GM04503 (cell line): Measurements from ENCODE around the gene ZFHX3.

Experiments
- DNase-seq: peaks from one replicate; pipeline ENCODE4 v3.0.0-alpha.2; 2012; ENCODE audit warnings: low read depth

Gene ZFHX3

DNA sequence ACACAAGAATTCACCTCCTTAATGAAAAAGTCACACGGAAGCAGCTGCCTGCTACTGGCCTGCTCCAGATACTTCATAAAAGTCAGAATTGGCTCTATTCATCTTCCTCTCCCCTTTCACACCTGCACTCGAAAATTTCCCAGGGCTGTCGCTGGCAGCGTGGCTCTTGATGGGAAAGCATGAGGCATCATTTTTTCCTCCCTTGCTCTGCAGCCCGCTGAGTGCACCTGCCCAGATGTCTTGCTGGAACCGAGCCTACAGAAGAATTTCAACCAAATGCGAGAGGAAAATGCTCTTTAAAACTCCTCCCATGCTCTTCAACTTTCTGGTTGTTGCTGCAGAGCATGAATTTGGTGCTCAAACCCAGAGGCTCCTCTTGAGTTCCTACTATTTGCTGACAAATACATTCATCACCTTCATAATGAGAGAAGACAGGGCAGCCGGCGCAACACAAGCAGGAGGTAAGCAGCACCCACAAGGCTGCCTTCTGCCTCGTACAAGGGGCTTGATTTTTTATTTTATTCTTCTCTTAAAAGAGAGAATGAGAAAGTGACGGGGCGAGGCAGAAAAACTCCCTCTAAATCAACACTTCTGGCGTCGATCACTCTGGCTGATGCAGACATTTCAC lies 146.8 kb downstream of the ZFHX3 start:
- DNase-seq = no peak

DNA sequence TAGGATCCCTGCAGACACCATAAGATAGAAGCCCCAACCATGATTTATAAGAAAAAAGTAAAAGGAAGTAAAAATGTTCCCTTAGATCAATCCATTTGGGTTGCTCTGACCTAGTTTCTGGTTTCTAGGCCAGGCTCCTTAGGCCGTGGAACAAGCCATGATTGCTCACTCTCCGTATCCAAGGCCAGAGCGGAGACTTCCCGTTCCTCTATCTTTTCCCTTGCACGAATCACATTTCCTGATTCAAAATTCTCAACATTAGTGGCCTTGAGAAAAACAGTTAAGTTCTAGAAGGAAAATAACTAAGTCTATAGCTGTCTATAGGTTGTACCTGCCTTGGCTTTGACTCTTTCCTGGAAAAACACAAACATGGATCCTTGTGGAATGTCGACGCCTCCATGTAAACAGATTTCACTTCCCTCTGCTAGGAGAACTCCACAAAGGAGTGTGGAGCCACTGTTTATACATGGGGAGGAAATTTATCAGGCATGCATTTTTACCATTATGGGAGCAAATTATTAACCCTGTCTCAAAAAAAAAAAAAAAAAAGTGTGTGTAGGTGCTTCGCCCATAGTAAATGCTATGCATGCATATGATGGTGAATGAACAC lies 149.6 kb downstream of the ZFHX3 start:
- no peak for DNase-seq

DNA sequence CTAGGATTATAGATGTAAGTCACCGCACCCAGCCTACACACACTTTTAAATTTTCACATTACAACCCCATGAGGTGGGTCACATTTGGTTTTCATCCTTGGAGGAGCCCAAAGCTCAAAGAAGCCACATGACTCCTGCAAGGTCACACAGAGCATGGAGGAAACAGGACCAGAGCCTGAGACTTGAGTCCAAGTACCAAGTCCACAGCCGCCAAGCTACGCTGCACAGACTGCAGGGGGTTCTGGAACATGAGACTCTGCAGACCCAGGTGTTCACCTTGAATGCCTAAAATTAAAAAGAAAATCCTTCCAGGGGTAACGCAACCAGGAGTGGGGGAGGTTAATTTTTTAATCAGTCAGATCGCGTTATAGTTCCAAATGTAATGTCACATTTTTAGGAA lies 150.2 kb downstream of the ZFHX3 start:
- no peak for DNase-seq

DNA sequence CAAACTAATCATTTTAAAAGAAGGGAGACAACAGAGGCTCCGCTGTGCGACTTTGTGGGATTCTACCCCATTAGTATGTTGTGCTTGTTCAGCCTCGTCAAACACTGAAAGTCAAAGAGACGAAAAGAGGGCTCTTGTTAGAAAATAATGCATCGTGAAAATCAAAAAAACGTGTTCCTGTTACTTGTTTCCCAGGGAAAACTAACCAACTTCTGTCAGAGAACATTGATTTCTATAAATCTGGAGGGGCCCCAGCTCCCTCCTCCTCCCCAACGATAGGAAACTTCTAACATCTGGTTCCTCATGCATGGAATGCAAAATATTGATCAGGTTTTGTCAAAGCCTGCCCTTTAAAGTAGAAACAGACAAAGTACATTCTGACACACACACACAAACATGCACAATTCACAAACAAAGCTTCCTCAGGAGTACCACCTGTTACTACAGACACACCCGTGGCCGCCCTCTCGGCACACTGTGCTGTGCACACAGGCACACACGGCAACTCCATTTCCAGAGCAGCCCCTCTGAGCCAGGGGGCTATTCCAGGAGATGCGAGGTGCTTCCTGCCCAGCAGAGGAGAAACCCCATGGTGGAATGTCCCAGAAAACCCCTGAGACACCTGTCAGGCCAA lies 151.3 kb downstream of the ZFHX3 start:
- no peak for DNase-seq

DNA sequence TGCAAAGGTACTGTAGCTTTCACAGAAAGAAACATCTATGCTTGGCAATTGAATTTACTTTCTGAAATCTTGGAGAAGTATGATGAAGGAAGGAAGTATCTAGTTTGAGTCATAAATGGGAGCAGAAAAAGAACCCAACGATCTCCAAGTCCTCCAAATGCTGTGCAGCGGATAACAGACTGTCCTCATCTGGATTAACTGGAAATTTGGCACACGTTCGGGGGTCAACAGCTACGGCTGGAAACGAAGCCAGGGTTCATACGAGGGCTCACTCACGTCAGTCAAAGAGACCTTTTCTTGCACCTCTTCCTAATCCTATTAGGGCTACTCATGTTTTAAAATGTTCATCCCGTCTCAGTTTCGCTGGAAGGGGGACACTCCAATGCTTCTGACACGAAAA lies 152.0 kb downstream of the ZFHX3 start:
- no peak for DNase-seq

DNA sequence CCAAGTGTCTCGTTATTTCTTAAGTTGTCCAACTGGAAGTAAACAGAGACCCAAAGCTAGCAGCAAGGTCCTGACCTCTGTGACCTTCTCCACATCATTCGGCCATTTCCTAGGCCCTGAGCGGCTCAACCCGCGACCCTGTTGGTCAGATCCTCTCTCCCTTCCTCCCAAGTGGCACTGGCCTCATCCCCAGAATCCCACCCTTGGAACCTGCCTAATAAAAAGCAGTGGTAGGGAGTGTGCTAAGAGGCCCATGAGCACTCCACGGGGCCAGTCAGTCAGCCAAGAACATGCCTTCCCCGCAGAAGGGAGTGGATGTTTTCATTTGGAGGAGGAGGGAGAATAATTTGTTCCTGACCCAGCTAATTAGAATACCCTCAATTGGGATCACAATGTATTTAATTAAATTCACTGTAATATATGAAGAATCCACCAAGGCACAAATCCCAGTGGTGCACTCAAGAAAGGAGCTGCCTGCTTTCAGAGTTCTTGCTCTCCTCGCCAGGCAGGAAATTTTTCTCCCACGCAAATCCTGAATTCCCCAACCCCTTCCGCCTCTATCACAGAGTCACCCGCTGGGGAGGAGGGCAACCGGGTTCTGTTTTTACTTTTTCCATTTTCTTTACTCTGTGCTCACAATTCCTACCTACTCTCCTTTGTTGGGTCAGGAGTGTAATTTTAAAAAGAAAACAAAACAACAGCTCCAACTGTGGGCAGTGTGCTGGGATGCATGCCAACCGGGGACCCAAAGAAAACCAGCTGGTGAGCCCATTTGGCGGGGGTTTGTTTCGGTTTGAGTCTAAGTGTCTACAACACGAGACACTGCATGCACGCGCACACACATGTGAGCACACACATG lies 153.4 kb downstream of the ZFHX3 start:
- DNase-seq = no peak

DNA sequence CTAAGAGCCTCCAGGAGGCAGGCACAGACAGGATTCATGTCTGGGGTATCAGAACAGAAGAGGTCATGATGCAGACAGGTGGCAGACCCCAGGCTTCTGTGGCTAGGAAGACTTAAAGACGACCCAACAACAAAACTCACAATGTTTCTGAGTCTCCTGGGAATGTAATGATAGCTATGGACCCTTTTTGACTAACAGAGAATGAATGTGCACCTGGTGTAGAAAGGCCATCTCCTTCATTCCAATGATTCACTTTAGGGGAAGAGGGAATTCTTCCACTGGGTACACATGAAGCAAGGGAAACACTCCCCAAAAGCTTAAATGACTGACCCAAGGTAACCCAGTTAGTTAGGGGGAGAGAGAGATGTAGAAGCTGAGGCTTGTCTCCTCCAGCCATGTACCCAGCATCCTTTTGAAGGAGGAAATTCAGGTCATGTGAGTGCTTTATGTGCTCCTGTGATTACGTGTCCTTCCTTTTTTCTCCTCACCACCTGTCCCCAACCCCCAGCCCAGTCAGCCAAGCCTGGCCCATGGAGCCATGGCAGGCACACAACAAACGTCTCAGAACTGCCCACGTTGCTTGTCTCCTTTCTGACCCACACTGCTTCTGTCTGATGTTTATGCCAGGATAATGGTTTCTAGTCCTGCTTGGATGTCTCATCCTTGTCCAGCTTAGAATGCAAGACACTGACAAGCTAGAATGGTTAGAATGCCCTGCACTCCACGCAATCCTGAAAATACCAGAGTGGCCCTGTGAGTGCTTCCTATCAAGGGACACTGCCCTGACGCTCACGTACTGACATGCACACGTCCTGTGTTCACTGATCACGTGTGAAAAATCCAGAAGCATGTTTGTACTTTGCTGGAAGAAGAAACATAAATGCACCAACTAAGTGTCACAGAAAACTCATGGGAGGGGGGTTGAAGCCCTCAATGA lies 156.4 kb downstream of the ZFHX3 start:
- DNase-seq = no peak

DNA sequence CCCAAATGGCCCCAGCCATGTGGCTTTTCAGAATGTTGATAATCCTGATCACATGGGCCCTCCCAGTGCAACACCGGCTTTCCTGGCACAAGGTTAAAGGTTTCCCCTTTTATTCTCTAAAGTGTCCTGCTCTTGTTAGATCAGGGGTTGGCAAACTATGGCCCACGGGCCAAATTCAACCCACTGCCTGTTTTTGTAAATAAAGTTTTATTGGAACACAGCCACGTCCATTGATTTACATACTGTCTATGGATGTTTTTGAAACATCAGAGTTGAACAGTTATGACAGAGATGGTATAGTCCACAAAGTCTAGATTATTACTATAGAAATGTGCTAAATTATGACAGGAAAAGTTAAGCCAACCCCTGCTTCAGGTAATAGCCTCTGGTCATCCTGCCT lies 157.3 kb downstream of the ZFHX3 start:
- no peak for DNase-seq

DNA sequence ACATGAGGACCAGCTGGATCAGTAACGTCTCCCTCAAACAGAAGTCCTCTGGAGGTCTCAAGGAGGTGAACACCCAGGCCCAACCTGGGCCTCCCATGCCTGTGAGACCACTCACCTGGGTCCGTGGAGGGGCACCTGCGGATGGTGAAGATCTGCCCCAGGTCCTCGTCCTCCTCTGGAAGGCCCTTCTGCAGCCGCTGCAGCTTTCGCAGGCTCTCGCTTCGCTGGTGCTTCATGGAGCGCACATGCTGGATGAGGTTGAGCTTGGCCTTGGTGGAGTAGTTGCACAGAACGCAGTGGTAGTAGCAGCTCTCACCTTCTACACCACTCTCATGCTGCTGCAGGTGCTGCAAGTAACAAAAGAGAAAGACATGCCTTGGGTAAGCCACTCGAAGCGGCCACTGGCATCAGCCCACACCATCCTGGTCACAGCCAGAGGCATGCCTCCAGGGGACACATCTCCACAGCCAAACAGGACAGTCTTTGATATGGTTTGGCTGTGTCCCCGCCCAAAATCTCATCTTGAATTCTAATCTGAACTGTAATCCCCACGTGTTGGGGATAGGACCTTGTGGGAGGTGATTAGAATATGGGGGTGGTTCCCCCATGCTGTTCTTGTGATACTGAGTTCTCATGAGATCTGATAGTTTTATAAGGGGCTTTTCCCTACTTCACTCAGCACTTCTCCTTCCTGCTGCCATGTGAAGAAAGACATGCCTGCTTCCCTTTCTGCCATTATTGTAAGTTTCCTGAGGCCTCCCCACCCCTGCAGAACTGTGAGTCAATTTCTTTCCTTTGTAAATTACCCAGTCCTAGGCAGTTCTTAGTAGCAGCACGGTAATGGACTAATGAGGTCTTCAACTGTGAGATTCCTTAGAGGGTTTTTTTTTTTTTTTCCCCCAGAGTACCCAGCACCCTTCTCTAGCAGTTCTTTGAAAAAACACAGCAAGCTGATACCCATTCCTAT lies 158.0 kb downstream of the ZFHX3 start:
- no peak for DNase-seq

DNA sequence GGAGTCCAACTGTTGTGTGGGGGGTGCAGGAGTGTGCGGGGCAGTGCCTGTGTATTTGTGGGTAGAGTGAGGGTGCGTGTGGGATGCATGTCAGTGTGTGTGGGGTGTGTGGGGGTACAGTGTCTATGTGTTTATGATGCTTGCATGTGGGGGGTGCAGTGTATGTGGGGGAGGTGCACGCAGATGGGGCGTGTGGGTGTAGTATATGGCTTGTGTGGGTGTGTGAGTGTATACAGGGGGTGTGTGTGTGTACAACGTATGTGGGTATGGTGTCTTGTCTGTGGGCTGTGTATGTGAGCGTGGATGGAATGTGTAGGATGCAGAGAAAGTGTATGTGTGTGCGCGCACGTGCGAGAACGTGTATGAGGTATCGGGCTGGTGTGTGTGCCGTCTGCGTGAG lies 160.4 kb downstream of the ZFHX3 start:
- DNase-seq = no peak

DNA sequence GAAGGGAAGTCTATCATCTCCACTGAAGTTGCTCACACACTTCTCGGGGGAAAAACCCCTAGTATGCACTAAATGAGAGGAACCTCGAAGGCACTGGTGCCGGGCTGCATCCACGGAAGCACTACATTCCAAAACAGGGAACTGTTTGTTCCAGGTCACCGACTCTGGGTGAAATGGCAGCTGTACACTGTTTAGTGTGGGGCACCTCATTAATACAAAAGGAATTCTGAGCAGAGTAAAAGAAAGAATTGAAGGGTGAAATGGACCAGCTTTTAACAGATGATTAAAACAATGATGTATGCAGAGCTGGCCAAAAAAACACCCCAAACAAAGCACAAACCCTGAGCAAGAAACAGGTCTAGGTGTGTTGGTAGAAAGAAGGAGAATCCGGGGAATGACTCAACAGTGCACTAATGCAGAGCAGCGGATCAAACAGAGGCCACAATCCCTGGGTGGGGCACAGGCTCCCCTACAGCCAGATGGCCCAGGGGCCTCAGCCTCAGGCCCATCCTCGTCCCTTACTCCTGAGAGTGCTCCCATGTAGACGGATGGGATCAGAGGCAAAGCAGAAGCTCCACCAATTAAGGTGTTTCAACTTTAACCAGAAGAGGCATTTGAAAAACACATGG lies 161.5 kb downstream of the ZFHX3 start:
- no peak for DNase-seq

DNA sequence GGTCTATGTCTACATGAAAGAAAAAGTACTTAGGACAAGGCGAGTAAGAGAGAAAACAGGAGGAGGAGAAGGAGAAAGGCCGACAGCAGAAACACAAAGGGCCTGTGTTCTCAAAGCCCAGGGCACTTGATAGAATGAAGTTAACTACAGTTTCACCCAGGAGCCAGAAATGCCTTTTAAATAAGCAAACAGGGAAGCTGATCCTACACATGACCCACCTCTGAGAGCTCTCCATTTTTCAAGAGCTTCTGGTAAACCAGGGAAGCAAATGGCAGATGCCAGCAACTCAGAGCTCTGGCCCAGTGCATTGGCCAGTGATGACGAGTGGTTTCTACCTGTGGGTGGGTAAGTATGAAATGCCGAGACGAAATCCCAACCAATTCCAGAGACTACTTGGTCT lies 163.4 kb downstream of the ZFHX3 start:
- no peak for DNase-seq

DNA sequence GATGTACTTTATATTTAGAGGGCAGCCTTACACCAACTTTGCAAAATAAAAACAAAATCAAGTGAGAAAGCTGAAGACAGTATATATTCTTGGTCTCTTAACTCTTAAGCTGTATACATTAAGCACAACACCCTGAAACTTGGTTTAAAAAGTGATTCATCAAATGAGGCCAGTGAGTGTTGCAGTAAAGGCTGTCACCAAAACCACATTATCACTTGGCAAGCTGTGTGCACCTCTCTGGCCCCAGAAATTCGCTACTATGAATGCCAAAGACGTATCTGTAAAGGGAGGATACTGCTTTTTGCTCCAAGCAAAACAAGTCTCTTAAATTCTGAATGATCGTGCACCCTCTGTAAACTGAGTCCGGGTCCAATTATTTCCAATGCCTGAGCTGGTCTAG lies 163.9 kb downstream of the ZFHX3 start:
- DNase-seq = no peak

DNA sequence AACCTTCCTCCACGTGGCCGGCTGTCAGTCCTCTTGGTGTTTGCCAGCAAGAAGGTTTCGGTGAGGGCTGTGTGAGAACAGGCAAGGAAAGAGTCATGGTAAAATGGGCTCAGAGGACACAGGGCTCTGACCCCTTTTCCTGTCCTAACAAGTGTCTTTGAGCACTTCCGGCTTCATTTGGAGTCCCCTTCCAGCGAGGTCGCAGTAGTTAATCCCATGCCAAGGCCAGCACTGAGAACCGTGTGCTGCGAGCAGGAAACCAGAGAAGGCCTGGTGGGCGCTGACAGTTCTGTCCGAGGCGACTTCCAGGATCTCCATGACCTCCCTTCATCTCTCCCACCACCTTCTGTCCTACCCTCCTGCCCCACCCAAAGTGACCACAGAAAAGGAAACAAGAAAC lies 168.1 kb downstream of the ZFHX3 start:
- no peak for DNase-seq

DNA sequence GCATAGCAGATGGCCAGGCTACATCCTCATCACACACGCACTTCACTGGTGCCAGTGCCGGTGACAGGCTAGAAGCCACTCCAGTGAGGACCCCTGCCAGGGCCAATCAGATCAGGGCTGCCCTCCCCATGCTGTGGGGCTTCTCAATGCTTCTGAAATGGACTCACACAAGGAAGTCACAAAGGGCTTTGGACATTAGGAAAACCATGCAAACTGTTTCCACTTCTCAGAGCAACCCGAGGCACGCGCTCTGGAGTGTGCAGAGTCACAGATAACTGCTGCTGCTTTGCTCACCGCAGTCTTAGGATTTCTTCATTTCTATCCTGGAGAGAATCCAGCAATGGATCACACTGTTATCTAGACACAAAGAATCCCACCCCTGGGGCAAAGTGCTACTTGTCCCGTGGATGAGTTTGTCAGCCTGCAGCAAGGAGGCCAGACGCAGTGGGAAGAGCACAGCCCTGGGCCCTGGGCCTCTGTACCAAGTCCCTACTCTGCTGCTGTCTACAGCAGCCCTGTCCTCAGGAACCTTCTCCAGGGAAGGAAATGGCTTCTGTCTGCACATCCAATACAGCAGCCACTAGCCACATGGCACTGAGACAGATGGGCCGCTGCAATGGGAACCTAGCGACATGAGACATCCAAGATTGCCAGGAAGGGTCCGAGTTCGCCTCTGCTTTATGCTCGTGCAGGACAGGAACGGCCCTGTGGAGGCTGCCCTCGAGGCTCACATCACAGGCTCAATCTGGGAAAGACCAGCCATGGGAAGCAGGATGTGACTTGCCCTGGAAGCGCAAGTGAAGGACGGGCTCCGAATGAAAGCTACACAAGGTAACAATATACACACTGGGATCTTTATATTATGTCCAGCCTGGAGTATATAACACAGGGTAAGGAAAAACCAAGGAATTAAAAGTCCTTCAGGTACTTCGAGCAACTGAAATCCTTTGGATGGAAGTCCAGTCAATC lies 169.3 kb downstream of the ZFHX3 start:
- DNase-seq = peak; percentile 34

DNA sequence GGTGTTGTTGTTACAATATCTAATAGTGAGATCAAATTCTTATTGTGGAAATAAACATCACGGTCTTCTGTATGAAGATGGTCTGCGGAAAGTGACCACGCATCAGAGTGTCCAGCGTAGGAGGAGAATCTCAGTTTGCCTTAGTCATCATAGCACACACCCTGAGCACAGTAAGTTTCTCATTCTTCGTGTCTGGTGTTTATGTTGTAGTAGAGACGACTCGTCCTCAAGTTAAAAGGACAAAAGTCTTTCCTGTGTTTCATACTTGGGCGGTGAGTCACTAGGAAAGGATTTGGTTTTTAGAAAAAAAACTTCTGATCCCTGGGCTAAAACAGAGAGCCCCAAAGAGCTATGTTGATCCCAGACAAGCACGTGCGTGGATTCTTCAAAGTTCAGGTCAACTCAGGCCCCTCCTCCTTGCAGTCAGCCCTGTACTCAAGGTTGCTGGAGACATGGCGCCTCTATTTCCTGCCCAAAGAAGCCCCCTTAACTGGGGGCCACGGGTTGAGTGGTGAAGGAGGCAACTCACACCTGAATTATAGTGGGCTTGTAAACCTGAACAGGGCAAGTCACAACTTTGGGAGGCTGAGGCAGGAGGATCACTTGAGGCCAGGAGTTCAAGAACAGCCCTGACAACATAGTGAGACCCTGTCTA lies 170.4 kb downstream of the ZFHX3 start:
- peak; percentile 83 for DNase-seq

DNA sequence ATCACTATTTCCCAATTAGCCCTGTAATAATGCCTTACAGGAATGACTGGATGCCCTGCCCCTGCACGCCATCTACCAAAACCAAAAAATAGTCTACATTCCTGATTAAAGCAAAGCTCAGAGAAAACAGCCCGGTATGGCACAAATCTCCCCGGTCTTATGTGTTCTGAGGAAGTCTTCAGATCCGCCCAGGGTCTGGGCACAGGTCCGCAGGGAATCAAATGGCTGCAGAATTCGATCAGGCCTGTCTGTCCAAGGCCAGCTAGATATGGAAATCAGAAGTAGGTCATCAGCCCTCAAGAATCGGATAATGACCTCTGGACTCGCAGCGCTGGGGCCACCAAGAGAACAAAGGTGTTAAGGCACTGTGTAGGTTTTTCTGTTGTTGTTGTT lies 171.0 kb downstream of the ZFHX3 start:
- DNase-seq = no peak

DNA sequence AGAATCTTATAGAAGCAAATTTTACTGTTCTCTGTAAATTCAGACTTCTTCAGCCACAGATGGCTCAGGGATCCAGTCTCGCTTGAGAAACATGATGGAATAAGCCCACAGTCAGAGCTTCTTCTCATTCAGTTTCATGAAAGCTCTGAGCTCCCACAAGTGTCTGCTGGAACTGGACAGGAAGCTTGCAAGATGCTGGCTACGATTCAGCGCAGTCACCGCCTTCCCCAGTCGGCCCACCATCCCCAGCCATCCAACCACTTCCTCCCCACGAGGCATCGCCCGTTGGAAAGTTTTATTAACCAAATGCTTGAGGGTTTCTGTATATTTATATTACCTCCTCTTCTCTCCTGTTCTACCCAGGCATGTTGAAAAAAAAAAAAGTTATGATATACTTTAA lies 171.7 kb downstream of the ZFHX3 start:
- DNase-seq = no peak
